ENCODE data around the gene ATP2B2.
A peak's percentile ranks its signal among the peaks of the same experiment; 100 is the strongest.

ATP2B2 gene

DNA sequence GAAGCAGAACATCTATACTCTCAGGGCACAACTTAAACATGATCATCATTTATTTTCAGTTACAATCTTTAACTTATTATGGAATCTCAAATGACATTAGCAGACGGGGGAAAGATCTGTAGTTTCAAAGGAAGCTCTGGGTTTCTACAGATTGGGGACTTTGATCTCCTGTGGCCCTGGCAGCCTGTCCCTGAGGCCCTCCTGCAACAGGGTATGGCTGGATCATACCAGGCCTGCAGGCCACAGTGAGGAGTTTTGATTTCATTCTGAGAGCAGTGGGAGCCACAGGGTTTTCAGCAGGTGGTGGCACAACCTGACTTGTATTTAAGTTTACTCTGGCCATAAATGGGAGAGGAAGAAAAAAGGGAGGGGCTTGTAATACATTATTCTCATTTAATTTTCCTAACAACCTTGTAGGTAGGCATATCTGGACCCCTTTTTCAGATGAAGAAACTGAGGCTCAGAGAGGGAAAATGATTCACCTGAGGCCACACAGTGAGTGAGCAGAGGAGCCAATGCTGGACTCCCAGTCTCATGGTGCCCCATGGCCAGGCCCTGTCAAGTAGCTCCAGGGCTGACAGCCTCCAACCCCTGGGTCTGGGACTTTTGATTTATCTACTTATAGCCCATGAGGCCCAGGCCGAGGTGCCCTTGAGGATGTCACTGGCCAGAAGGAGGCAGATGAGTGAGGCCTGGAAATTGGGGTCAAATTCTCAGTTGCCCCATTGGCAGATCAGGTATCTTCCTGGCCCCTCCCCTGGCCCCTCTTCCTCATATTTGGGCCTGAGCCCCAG, 71.0 kb downstream of the ATP2B2 start:
- DNase-seq, result no peak

DNA sequence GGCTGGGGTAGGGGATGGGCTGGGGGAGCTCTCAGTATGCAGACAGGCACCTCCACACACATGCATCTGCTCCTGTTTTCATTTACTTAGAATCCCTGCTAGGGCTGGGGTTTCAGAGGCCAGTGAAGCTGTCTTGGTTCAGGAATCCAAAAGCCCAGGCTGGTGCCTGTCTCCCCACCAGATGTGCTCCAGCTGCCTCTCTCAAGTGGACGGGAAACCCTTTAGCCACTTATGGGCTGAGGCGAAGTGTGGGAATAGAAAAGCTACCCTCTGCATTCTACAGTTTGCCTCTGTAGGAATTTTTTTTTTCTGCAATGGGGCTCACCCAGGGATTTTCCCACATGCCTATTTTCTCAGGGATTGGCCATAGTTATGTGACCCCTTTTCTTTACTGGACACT, 72.5 kb downstream of the ATP2B2 start:
- no peak for DNase-seq

DNA sequence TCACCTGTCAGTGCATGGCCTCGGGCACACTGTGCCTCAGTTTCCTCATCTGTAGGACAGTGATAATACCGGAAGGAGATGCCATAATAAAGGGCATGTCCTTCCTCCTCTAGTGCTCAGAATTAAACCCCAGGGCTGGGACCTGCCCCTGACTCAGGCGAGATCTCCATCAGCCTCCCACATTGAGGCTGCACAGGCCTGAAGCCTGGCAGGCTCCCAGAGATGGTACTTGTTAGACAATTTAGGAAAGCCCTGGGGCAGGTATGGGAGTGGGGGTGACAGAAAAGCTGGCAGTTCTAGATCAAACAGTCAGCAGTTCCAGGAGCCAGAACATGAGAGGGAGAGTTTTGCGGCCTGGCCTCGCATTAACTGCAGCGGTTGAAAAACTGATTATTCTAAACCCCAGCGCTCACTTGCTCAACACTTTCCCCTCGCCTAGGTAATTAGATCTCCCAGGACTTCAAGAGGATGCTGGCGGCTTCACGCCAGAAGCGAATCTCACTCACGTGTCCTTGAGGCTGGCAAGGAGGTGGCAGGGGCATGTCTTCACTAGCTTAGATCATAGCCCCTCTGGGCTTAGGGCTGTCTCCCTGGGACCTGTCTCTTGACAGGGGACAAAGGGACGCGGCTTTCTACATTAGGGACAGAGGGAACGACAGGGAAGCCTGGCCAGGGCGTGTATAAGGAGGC, 73.1 kb downstream of the ATP2B2 start:
- no peak for DNase-seq

DNA sequence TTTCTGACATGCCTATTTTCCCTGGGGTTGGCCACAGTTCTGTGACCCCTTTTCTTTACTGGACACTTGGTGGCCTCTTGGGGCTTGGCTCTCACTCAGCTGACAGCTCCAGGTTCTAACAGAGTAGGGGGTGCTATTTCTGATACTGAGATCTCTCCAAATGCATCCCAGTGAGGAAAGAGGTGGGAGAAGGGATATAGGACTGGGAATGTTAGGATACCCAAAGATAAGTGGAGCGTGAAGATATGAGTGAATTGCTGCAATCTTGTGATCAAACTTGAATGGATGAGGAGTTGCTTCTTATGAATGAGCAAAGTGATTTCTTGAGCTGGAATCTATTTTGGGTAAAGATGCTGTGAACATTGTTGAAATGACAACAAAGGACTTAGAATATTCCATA, 74.6 kb downstream of the ATP2B2 start:
- no peak for DNase-seq

DNA sequence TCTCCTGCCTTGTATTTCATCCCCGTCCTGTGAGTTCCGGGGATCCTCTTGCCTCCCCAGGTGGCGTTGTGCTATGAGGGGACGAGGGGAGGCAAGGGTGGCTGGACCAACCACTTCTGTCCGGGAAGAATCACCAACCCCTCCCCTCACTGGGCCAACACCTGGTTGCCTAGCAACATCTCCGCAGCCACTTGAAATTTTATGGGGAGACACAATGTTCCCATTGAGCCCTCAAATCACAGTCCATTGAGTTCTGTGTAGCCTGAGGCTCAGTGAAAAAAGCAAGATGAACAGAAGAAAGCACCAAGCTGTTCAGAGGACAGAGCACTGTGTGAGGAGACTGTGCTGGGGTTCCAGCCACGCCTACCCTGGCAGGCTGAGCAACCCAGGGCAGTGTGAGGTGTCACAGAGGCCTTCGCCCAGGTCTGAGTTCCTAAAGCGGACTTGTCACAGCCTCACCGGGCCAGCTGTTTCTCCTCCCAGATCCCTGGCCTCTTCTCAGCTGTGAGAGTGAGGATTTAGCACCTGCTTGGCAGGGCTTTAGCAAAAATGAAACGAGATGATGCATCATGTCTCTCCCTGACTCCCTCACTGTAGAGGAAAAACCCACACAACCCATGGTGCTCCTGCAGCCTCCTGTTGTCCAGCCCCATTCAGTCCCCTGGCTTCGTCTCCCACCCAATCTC, 76.8 kb downstream of the ATP2B2 start:
- DNase-seq, result peak in 1 of 58 donors; percentile 6

DNA sequence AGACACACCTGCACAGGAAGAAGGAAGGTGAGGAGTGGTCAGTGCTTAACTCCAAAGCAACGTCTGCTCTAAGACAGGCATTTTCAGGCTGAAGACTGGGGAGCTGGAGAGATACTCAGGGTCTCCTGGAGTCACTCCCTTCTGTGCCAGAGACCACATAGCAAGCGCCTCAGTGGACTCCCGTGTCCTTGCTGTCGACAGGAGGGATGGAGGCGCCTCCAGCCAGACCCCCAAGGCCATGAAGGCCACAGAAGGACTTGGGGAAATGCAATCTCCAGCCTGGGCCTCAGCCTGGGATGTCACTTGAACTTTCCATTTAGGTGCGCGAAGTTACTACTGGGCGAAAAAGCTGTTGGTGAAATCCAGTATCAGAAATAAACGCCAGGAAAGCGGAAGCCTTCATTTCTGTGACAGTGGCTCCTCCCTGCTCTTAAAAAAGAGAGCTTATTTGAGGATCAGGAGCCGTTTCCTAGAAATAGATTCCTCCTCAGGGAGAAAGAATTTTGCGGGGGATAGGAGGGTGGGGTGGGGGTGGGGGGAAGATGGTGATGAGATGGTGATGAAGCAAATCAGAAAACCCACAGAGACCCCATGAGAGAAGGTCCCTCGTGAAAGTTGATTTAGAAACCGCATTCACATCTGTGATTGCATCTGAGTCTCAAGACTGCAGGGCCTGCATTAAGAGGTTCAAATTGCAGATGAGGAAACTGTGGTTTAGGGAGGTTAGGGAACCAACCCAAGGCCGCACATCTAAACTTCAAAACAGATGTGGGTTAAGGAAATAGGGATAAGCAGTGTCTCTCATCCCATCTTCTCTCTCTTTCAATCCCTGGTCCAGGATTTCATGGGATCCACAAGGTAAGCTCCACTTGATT, 78.8 kb downstream of the ATP2B2 start:
- DNase-seq, result no peak

DNA sequence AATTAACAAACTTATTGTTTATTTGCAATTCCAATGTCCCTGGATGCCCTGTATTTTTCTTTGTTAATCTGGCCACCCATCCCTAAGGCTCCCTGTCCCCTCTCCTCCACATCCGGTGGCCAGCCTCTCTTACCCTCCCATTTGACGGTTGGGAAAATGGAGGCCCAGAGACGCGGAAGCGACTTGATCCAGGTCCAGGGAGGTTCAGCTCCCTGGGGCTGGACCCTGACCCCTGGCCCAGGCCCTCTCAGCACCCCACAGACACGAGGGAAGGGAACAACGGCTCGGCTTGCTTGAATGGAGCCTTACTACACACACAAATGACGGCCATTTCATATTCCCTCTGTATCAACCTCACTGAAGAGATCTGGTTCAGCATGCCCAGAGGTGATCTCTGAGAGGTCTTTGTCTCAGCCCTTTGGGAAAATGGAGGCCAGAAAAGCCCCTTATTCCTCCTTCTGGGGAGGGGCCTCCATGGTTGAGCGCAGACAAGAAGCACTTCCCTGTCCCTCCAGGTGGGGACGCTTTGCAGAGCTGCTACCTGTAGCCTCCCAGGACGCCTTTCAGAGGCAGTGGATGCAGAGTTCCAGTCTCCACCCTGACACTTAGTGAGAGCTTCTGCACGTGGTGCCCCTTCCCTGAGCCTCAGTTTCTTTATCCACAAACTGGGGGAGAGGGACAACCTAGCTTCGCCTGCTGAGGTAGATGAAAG, 82.1 kb downstream of the ATP2B2 start:
- DNase-seq, result no peak

DNA sequence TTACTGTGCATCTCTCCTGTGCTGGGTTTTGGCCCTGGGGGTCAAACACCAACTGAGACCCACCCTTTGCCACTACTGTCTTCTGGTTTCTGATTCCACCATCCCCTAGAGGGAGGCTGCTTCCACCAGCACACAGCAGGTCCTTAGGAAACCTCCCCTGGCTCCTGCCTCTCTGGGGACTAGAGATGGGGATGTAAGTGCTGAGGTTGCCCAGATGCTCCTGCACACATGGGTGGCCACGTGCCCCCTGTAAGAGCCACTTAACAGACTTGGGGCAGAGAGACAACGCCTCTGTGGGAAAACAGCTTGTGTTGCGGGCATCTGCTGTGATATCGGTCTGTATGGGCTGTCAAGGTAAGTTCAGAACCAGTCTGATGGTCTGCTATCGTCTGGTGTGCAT, 83.4 kb downstream of the ATP2B2 start:
- DNase-seq, result no peak

DNA sequence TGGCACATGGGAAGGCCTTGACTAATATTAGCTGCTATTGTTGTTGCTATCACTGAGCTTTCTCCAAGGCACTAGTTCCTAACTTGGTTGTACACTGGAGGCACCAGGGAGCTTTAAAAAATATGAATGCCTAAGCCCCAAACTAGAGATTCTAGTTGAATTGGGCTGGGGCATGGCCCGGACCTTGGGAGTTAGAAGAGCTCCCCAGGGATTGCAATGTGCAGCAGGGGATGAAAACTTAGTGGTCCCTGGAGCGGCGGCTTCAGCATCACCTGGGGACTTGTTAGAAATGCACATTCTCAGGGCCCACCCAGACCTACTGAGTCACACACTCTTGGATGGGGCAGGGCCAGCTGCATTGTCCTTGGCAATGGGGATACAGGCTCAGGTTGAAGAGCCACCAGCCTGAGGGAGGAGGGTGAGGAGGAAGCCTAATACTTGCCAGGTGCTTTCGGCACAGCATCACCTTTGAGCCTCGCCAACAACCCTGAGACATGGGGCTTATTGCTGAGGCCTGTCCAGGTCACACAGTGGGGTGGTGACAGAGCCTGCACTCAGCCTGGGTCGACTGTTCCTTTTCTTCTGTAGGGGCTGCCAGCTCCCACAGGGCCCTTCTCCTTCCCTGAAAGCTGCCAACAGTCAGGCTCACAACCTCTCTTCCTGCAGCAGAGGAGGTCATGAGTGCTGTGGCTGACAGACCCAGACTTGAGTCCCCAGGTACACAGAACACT, 84.5 kb downstream of the ATP2B2 start:
- DNase-seq, result no peak

DNA sequence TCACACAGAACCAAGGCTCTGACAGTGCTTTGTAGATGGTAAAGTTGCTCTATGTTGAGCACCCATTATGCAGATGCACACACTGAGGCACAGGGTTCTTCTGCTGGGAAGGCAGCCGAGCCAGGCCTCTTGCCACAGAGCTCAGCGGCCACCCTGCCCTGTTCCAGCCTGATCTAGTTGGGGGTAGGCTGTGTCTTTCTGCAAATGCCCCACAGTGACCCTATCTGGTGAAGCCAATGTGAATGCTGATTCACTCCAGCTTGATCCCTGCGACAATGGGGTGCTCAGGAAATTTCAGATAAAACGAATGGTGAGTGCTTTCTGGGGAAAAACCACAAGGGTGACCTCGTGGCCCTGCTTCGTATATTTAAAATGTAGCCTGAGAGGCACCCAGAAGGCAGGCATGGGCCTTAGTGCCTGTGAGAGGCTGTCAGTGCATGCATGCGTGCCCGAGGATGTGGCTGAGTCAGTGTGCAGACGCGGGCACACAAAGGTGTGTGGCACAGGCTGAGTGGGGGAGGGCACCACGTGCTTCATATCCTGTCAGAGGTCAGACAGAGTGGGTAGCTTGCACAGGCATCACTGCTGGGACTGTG, 85.7 kb downstream of the ATP2B2 start:
- DNase-seq, result no peak

DNA sequence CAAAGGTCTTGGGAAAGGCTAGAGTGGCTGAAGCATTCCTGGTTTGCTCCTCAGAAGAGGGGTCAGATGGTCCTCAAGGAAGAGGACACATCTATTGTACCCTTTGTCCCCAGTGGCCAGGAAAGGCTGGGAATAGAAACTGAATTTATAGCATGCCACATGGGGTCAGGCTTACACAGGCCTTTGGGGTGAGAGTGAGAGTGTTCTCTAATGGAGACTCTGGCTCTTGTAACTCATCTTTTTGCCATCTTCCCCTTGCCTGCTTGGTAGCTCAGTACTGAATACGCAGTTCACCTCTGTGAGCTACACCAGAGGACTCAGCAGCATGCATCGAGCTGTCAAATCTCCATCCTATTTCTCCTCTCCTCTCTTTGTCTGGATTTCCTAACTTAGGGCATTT, 87.5 kb downstream of the ATP2B2 start:
- DNase-seq, result no peak

DNA sequence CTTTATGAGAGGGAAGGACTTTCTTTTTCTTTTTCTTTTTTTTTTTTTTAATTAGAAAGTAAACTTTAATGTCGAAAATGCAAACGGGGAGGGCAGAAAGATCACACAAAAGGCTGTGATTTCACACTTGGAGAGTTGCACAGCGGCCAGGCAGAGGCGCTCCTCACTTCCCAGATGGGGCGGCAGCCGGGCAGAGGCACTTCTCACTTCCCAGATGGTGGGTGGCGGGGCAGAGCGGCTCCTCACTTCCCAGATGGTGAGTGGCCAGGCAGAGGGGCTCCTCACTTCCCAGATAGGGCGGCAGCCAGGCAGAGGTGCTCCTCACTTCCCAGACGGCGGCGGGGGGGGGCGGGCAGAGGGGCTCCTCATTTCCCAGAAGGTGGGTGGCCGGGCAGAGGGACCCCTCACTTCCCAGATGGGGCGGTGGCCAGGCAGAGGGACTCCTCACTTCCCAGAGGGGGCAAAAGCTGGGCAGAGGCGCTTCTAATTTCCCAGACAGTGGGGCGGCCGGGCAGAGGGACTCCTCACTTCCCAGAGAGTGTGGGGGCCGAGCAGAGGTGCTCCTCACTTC, 88.6 kb downstream of the ATP2B2 start:
- peak in 2 of 58 donors; percentile 25 to 29 for DNase-seq

DNA sequence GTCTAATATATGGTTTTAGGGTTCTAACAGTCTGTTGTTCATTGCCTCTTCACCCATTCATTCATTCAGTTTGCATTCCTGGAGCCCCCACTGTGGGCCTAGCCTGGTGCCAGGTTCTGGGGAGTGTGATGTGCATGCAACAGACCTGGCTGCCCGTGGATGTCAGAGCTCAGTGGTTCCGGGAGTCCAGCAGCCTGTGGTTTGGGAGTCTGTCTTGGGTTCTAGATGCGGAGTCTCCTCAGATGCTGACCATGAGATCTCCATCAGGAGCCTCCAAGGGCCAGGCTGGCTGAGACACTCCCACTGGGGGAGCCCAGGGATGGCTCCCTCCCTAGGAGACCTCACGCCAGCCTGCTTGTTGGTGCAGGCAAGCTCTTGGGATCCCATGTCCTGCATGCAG, 92.3 kb downstream of the ATP2B2 start:
- no peak for DNase-seq

DNA sequence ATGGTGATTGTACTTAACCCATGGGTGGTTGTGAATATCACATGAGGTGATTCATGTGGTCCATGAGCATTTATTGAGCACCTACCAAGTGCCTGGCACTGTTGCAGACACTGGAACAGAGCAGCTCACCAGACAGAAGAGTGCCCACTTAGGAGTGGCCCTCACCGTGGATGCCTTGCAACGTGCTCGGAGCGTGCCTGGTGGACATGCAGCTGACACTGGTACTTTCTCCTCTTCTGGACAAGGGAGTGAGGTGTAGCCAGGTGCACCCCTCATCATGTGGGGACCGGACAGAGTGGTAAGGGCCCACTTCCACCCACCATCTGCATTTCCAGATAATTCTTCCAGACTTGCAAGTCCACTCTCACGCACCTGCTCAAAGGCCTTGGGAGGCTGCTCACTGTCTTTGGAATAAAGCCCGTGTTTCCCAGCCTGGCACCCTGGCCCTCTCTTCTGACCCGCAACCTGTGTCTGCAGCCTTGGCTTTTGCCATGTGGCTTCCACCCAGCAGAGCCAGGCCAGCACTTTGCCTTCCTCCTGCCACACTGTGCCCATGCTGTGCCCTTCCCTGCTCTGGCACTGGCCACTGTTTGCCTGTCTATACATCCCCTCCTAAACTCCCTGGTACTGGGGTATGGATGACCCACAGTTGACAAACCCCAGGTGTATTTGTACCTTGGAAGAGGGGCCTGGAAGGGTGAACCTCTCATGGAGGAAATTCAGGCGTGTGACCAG, 93.6 kb downstream of the ATP2B2 start:
- DNase-seq, result no peak

DNA sequence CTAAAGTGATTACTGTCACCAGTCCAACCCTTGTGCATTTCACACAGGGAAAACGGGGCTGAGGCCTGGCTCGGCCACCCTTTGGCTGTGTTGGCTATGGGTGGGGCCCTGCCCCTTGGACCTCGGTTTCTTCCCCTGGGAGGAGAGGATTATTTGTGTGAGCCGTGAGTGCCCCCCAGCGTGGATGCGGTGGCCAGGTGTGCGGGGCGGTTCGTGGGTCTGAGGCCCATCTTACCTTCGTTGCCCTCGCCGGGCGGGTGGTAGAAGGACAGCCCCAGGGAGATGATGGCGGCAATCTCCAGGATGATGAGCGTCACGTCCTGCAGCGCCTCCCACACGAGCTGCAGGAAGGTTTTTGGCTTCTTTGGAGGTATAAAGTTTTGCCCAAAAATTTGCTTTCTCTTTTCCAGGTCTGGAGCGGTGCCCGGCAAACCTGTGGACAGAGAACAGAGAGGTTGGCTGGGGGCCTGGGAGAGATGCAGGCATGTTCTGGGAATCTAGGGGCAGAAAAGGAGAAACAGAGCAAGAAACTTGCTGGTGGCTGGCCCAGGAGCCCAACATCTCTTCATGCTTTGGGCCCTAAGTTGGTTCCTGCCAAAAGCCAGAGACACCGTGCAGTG, 94.9 kb downstream of the ATP2B2 start:
- no peak for DNase-seq

DNA sequence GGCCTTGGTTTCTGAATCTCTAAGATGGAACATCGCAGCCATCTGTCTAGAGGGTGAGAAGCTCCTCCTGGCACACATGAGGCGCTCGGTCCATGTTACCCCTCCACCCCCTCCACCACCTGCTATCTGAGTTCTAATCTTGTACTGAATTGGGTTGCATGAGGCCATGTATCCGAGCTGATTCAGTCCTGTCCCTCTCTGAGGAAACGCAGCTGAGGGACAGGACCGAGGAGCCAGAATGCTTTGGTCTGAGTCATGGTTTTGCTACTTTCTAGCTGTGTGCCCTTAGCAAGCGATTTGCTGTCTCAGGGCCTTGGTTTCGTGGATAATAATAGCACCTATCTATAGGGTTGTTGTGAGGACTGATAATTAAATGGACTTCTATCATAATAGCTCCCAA, 96.7 kb downstream of the ATP2B2 start:
- DNase-seq, result peak in 7 of 58 donors; percentile 13 to 59 (median 27)

DNA sequence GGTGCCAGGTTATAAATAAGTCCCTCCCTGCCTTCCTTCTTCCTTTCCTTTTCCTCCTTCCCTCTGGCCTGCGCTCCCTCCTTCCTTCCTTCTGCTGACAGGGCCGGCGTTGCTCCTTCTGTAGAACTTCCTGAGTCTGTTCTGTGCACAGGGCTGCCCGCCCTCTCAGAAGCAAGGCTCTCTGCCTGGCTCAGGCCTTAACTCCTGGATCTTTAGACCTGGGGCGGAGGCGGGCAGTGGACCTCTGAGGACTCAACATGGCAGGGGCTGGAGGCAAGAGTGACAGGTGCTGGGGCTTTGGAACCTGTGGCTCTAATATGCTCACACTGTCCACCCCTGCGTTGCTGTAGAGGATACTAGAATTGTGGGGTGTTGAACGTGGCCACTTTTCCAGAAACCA, 98.0 kb downstream of the ATP2B2 start:
- DNase-seq, result no peak

DNA sequence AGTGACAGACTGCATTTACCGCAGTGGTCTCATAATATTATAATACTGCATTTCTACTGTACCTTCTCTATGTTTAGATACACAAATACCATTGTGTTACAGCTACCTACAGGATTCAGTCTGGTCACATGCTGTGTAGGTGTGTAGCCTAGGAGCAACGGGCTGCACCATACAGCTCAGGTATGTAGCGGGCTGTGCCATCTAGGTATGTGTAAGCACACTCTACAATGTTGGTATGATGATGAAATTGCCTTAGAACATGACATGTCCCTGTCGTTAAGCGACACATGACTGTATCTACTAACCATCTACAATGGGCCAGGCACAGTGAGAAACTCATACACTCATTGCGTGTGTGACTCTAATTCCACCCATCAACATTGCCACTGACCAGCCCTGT, 99.0 kb downstream of the ATP2B2 start:
- DNase-seq, result no peak

All from anterior cingulate cortex (tissue), 58 donors.